Choroid plexus epithelial cell (primary cell): ENCODE measurements around the gene CARD9.

Source experiments
- DNase-seq: peaks from one replicate; pipeline ENCODE4 v3.0.0-alpha.2; 2010; ENCODE audit warnings: low read depth
- H3K4me3 ChIP-seq: 2 replicates; pipeline ENCODE4 v1.5.1; 2011; ENCODE audit warnings: low read depth, mild to moderate bottlenecking, control low read depth, low read length, moderate library complexity
- CTCF ChIP-seq: conservative IDR thresholded peaks from 2 replicates; pipeline ENCODE4 v1.5.1; 2011; ENCODE audit warnings: low read depth, mild to moderate bottlenecking, control low read depth, inconsistent platforms, low read length, moderate library complexity

Gene CARD9

GRCh38 chr9:136318776-136319241 is 54.7 kb downstream of the CARD9 start:
- TF ChIP-seq CTCF, result no peak
- no peak overlapping the region for H3K4me3 ChIP-seq

DNA sequence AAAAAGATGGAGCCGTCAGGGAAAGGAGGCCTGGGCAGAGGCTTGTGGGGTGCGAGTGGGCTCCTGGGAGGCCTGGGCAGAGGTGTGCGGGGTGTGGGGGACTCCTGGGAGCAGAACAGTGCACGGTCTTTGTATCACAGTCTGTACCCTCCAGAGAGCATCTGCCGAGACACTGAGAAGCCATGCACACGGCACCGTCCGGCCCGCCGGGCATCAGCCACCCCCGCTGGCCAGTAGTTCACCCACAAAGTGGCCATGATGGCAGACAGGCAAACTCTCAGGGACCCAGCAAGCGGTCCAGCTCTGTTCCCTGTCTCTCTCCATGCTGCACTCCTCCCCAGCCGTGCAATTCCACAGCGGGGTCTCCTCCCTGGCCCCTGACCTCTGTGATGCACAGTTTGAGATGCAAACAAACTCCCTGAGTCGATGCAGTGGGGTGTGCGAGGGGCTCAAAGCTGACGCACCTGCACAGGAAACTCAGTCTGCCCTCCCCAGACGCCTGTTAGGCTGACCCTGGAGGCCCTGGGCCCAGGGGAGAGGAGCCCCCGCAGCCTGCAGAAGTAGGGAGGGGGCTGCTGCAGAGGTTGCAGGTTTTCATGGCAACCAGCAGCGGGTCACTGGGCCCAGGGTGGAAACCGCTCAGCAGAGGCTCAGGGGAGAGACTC is 55.2 kb downstream of the CARD9 start:
- H3K4me3 ChIP-seq, result no peak overlapping the region
- no peak for DNase-seq
- TF ChIP-seq CTCF, result no peak

More at GRCh38 chr9:136318776-136319241, 54.7 kb downstream of the CARD9 start:
- no peak for DNase-seq

- TF ChIP-seq CTCF, result no peak
- no peak for DNase-seq
- H3K4me3 ChIP-seq, result no peak overlapping the region
Observed at GRCh38 chr9:136317695-136318094, 55.8 kb downstream of the CARD9 start.

- no peak overlapping the region for H3K4me3 ChIP-seq
- no peak for TF ChIP-seq CTCF
- DNase-seq, result no peak
Observed at GRCh38 chr9:136316896-136317676, 56.4 kb downstream of the CARD9 start.

DNA sequence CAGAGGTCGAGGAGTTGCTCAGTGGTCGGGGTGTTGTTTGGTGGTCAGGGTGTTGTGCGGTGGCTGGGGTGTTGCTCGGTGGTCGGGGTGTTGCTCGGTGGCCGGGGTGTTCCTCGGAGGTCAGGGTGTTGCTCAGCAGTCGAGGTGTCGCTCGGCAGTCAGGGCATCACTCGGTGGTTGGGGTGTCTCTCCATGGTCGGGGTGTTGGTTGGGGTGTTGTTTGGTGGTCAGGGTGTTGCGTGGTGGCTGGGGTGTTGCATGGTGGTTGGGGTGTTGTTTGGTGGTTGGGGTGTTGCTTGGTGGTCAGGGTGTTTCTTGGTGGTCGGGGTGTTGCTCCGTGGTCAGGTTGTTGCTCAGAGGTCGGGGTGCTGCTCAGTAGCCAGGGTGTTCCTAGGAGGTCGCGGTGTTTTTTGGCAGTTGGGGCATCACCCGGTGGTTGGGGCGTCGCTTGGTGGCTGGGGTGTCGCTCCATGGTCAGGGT is 57.2 kb downstream of the CARD9 start:
- DNase-seq, result no peak
- TF ChIP-seq CTCF, result no peak
- no peak overlapping the region for H3K4me3 ChIP-seq

DNA sequence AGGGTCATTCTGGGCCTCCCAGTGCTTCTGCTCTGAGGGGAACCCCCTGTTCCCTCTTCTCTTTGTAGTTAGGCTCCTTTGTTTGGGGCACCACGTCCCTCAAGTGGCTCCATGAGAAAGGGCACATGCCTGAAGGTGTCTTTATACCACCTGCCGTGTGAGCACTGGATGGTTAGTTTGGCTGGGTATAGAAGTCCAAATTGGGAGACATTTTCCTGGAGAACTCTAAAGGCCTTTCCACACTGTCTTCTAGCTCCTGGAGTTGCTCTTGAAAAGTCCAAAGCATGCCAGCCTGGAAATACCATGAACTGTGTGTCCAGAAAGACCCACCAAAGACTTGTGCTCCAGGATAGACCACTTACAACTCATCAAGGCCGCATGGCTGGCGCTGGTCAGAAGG is 58.5 kb downstream of the CARD9 start:
- H3K4me3 ChIP-seq, result no peak overlapping the region
- no peak for DNase-seq
- TF ChIP-seq CTCF, result no peak
